Hindlimb muscle (tissue), 1 donor: ENCODE data around the gene LPIN1. TPM values are rescaled to one million over a fixed set of nuclear protein-coding genes. Genes with fewer than 3 reads are reported as not detected.
"Not testable (repeated sequence)": the region's sequence is repeated elsewhere in the genome, so short reads cannot be mapped to it uniquely, and the experiment has no call there.

Experiments used
- DNase-seq: peaks from one replicate; pipeline ENCODE4 v3.0.0-alpha.2; 2013
- polyA plus RNA-seq: library from polyadenylated mRNA; unstranded; fragments of 120-200 nt; gene quantifications from one replicate; pipeline ENCODE4 v1.2.1, GENCODE V29; 2013; ENCODE audit not compliant: insufficient read length

The LPIN1 gene
- polyA plus RNA-seq, 1 donor = 22.6 TPM

DNA sequence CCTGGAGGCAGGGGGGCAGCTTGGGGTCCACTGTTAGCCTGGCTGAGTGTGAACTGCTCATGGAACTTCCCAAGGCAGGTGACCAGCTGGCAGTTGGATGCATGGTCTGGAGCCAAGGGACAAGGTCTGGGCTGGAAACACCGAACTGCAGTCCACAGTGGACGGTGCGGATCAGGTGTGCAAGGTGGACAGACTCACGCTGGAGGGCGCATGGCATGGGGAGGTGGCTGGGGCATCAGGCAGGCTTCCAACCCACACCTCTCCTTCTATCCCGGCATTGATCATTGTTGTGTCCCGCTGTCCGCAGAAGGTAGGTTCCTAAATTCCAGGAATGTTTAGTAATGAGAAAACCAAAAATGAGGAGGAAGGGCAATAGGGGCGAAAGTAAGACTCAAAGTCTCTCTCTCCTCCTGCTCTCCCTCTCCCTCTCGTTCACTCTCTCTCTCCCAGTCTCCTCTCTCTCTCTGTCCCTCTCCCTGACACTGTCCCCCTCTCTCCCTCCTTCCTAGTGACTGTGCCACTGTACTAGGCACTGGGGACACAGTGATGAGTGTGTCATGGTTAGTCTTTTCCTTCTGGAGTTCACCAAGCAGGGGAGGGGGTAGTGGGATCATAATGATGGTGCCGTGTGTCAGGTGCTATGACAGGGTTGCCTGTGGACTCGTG is 30.3 kb upstream of the LPIN1 start:
- no peak for DNase-seq

DNA sequence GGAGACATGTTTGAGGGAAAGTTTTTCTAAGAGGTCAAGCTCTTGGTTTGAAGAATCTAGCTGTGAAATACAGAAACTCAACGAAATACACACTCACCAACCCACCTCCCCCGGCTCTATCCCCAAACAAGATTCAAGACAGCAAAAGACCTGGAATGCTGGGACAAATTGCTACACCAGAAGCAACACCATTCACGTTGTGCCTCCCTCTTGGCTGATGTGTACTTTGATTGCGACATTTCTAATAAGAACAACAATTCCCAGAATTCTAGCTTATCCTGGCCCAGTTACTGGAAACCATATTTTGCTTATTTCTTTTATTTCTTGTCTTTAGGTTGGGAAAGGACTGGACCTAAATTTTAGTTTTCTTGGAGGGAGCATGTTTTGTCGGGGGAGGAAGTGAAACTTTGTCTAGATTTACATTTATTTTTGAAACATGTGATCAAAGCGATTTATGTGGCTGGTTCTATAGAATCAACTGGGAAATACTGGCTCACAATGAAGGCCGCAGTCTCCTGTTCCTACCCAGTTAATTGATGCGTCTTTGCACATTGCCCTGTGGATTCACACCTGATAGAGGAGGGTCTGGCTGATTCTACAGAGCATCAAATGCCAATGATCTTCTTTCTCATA is 29.6 kb upstream of the LPIN1 start:
- DNase-seq = no peak

DNA sequence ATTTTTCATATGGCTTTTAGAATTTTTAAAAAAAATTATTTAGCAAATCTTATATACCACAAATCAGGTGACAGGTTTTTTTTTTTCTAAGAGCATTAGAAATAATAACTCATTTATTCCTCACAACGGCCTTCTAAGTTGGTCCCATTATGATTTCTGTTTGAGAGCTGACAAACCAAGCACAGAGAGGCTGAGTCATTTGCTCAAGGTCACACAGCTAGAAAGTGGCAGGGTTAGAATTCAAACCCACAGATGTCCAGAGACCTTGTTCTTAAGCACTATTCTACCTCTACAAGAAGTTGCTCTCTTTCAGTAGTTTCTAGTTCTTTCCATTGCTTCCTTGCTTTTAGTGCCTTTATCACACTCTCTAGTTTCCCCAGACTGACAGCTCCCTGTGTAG is 28.8 kb upstream of the LPIN1 start:
- no peak for DNase-seq

DNA sequence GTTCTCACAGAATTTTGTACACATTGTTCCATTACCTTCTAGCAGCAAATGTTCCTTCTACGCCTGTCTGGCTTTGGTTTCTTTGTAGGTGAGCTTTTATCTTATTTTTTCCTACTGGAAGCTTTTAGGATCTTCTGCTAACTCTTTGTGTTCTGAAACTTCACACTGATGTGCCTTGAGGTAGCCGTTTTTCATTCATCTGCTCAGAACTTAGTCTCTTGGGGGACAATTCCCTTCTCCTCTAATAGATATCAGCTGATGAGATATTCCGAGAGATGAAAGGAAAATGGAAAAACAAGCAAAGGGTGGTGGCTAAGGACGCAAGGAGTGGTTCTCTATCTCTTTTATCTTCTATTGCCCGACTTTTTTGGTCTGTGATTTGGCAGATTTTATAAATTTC is 27.8 kb upstream of the LPIN1 start:
- DNase-seq = no peak

DNA sequence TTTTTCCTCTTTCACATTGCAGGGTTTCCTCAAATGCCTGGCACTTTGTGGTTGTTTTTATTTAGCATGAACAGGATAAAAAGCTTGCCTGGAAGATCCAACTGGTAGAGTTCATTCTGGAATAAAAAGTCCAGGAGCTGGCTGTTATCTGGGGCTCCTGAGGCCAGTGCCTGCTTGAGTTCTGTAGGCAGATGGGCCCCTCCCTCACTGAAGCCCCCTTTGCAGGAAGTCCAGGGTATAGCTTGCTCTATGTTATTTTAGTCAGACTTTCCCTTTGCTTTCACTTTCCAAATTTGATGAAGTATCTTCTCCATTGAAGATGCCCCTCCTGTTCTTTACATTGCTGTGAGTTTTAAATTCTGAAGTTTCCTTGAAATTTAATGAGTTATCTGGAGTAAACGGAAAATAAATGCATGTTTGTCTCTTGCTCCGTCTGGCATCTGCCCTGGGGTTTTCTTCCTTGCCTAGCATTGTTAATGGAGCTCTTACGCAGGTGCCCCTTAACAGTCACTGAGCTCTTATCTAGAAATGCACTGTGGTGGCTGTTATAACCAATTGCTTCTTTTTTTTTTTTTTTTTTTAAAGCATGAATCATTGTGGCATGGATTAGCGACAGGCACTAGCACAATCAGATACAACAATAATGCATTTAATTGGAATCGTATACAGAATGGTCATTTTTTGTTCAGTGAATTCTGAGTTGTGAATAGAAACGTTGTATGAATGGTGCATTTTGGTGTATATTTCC is 27.0 kb upstream of the LPIN1 start:
- DNase-seq = no peak

DNA sequence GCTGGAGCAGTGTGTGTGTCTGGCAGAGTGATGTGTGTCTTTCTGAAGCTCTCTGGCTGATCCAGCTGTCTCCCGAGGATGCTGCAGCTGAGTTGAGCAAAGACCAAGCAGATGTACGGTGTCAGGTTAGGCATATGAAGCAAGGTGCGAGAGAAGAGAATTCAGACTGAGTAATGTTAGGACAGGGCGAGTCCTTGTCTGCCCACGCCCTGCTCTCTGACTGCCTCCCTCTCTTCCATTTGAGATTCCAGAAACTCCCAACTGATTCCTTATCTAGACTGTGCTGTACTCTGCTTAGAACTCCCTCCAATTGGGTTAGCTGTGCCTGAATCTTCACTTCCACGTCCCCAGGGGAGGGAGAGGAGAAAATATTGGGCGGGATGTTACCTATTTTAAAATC is 25.7 kb upstream of the LPIN1 start:
- DNase-seq = no peak

DNA sequence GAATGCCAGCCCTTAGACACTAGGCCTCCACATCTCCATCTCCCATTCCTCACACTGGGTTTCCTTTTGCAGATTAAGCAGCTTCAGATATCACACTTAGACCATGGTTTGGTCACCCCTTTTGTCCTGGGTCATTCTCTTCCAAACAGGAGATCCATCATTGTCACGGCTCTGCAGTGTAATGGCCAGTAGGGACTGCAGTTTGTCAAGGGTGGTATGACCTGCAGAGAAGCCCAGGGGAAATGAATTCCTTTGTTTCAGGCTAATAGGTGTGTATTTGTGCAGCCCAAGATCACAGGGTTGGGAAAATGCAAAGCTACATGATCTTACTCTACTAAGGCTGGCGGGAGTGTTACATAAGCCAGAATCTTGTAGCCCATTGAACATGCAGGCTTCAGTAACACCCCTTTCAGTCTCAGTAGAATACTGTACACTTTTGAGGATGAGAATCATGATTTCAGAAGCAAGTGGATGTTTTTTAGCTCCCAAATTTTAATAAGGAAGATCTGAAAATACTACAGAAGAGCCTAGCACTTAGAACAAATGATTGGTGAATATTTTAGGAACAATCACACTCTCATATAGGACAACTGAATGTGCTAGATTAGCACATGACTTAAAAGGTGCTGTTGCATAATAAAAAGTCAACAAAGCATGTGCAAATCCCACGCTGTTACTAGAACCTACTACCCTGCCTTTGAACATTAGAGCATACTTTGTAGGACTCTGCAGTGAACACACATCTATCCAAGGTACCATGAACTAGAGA is 24.0 kb upstream of the LPIN1 start:
- no peak for DNase-seq

DNA sequence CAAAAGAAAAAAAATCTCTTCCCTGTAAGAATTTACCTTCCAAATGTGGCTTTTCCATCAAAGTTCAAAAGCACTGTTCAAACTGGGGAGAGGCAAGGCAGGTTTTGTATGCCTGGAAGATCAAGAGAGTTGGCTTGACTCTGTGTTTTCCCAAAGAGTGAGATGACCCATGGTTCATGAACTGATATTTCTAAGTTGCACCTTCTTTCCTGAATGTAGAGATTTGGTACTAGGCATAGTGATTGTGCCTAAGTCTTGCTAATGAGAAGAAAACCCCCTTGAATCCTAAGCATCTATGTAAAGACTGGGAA is 23.4 kb upstream of the LPIN1 start:
- no peak for DNase-seq

DNA sequence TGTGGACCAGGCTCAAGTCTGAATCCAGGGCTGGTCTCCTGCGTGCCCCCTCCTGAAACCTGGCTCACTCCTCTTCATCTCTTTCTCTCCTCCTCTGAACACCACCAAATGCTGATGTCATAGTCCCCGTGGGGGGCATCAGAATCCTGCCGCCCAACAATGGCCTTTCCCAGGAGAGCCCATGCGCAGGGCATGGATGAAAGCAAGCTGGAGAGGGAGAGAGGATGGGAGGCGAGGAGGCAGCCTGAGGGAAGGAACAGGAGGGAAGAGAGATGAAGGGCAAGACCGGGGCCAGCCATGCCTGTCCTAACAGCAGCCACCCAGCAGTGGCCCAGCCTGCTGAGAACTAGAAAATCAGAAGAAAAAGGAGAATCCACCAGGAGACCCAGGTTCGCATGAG is 22.3 kb upstream of the LPIN1 start:
- no peak for DNase-seq

DNA sequence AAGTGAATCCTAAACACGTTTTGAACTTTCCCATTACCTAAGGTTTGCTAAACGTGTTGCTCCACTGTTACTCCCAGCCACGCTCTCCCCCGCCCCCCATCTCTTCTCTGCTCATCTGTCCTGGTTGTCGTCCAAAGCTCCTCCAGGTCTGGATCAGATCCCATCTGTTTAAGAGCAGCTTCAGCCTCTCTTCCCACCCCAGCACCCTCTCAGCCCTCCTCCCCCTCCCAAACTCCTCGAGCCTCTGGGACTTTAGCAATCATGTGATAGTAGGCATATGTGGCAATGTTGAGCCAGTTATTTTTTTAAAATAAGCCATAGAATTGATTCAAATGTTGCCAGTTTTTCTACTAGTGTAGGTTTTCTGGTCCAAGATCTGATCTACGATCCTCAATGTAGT is 20.0 kb upstream of the LPIN1 start:
- peak; percentile 29 for DNase-seq

DNA sequence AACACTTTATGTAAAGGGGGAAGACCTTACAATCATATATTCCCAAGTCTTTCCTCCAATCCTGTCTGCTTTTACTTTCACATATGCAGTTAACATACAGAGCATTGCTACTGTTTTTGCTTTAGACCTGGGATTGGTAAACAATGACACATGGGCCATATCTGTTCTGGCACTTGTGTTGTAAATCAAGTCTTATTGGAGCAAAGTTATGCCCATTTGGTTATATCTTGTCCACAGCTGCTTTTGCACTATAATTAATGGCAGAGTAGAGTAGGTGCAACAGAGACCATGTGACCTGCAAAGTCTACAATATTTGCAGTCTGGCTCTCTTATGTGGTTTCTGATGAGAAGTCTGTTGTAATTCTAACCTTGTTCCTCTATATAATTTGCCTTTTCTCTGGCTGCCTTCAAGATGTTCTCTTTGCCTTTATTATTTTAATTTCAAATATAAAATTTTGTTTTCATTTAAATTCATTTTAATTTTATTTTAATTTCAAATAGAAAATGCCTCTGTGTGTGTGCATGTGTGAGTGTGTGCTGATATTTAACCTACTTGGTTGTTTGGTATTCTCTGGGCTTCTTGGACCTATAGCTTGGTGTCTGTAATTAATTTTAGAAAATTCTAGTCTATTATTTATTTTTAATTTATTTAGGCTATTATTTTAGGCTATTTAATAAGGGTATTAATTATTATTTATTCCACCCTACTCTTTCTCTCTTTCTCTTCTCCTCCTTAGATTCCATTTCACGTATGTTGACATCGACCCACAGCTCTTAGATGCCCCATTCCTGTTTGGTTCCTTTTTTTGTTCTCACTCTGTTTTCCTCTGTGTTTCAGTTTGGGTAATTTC is 16.8 kb upstream of the LPIN1 start:
- DNase-seq = no peak

DNA sequence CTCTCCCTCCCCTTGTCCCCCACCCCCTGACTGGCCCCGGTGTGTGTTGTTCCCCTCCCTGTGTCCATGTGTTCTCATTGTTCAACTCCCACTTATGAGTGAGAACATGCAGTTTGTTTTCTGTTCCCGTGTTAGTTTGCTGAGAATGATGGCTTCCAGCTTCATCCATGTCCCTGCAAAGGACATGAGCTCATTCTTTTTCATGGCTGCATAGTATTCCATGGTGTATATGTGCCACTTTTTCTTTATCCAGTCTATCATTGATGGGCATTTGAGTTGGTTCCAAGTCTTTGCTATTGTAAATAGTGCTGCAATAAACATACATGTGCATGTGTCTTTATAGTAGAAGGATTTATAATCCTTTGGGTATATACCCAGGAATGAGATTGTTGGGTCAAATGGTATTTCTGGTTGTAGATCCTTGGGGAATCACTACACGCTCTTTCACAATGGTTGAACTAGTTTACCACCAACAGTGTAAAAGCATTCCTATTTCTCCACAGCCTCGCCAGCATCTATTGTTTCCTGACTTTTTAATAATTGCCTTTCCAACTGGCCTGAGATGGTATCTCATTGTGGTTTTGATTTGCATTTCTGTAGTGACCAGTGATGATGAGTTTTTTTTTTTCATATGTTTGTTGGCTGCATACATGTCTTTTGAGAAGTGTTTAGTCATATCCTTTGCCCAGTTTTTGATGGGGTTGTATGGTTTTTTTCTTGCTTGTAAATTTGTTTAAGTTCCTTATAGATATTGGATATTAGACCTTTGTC is 15.0 kb upstream of the LPIN1 start:
- DNase-seq = not testable (repeated sequence)

DNA sequence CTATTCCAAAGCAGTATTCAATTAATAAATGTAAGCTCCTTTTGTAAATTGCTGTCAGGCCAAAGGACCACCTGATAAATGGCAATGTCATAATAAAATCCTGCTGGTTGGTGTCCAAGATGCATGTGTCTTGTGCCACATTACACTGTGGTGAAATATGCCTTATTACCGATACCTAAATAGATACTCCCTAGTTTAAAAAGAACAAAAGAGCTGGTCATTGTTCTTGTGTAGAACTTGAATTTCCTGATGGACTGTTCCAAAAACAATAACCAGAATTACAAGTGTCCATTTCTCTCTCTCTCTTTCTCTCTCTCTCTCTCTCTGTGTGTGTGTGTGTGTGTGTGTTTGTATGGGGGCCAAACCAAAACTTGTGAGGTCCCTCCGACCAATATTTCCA is 13.8 kb upstream of the LPIN1 start:
- DNase-seq = no peak

DNA sequence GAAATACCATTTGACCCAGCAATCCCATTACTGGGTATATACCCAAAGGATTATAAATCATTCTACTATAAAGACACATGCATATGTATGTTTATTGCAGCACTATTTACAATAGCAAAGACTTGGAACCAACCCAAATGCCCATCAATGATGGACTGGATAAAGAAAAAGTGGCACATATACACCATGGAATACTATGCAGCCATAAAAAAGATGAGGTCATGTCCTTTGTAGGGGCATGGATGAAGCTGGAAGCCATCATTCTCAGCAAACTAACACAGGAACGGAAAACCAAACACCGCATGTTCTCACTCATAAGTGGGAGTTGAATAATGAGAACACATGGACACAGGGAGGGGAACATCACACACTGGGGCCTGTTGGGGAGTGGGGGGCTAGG is 8.6 kb upstream of the LPIN1 start:
- not testable (repeated sequence) for DNase-seq

DNA sequence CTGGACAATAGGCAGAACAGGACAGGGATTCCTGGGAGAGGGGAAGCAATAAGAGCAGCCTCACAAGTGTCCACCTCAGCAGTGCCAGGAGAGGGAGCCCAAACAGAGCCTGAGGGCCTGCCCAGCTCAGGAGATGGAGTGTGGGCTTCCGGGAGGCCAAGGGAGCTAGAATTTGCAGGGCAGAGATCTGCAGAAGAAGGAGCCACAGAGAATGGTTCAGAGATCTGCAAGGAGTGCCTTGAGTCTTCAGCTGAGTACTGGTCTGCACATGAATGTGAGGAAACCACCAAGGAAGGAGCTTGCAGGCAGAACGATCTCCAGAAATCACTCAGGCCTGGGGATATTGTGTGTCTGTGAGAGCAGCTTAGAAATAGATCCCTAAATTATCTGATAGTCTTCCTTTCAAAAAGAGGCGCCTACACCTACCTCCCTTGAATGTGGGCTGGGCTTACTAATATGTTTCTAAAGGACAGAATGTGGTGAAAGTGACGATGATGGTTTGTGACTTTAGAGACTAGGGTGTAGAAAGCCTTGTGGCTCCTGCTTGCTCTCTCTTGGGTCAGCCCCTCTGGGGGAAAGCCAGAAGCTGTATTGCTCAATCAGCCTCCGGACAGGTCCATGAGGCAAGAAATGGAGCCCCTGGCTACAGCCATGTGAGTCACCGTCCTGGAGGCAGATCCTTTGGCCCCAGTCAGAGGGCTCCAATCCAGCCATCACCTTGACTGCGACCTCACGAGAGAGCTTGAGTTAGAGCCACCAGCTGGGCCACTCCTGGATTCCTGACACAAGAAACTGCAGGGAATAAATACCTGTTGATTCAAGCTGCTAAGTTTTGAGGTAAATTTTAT is 7.6 kb upstream of the LPIN1 start:
- DNase-seq = no peak

DNA sequence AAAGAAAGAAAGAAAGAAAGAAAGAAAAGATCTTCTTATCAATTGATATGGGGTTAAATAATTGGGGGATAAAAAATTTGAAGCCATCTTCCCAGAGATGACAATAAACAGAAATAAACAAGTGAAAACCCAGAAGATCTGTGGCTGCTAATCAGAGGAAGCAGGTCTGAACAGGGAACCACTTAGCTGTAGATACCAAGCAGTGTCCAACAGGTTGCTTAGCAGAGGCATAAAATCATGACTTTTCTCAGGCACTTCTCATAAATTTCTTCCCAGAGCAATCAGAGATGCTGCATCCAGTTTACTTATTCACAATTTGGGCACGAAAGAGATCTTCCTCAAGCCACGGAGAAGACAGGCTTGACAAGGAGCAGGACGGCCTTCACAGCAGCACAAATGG is 5.7 kb upstream of the LPIN1 start:
- DNase-seq = no peak

DNA sequence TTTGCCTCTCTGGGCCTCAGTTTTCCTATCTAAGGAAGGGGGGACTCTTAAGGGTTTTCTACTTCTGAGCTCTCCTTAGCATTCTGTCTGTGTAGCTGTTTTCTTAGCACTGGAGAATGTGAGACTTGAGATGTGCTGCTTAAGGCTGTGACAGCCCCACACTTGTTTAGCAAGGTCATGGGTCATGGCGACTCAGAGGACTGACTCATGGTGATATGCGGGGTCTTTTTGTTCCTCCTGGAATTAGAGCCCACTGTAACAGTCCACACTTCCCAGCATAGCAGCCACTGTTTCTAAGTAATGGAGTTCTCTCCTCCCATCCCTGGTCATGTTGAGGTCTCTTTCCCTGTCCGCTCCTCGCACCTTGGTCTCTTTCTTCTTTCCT is 4.1 kb upstream of the LPIN1 start:
- no peak for DNase-seq

DNA sequence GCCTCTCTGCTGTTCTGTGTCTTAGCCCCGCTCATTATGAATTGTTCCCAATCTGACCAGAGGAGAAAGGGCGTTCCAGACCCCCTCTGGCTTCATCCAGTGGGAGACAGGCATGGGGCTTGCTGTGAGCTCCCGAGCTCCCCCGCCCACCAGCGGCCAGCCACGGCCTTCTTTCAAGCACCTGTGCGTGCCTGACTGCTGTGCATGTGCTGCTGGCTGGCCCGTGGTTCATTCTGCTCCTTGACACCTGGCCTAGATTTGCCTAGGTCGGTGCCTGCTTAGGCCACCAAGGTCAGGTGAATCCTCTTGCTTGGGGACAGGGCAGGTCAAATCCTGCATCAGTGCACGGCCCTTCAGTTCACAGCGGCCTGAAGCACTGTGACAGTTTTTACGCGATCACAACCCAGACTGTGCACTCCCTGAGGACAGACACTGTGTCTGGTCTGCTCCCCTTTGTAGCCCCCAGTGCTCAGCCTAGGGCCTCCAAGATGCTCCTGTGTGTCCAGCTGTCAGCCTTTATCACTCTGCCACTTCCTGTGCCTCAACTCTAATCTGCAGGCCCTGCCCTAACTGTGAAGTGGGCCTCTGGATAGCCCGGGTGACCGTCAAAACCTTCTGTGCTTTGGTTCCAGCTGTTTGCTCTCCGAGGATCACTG is 3.6 kb upstream of the LPIN1 start:
- no peak for DNase-seq

DNA sequence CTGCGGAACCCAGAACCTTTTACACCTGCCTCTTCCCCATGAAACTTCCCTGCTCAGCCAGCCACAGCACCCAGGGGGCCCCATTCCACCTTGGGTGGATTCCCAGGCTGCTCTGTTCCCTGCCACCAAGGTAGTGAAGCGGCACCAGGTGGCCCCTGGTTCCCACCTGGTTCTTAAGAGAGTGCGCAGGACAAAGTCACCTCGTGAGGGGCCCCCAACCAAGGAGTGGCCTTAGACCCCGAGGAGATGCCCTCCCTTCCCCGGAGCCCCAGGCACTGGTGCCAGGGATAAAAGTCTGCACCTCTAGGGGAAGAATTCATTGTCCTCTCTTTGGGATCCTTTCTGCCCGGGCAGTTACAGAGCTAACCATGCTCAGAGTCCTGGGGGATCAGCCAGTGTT is 3.1 kb upstream of the LPIN1 start:
- DNase-seq = no peak
